Fibroblast of villous mesenchyme (primary cell): ENCODE measurements around the gene L3MBTL4. TPM values are rescaled to one million over a fixed set of nuclear protein-coding genes. Genes with fewer than 3 reads are reported as not detected.

ENCODE experiments used
- DNase-seq: peaks from one replicate; pipeline ENCODE4 v3.0.0-alpha.2; 2010; ENCODE audit warnings: low read depth
- H3K4me3 ChIP-seq: 2 replicates; pipeline ENCODE4 v1.5.1; 2011; ENCODE audit warnings: low read depth, mild to moderate bottlenecking, low read length
- CTCF ChIP-seq: IDR thresholded peaks from 2 replicates; pipeline ENCODE4 v1.5.1; 2012; ENCODE audit warnings: low read depth, mild to moderate bottlenecking, low read length; ENCODE audit not compliant: insufficient read depth
- total RNA-seq: library from RNA; depleted of rRNA; stranded (reverse); fragments of >200 nt; gene quantifications from 2 replicates; pipeline ENCODE4 v1.2.3, GENCODE V29; 2012

The L3MBTL4 gene
- total RNA-seq, 1 donor: not detected

GRCh38 chr18:6331872-6332271 is 82.8 kb downstream of the L3MBTL4 start:
- DNase-seq: no peak
- no peak for TF ChIP-seq CTCF

GRCh38 chr18:6330786-6331185 is 83.9 kb downstream of the L3MBTL4 start:
- H3K4me3 ChIP-seq: no peak overlapping the region
- DNase-seq: no peak
- no peak for TF ChIP-seq CTCF

More at GRCh38 chr18:6331872-6332271, 82.8 kb downstream of the L3MBTL4 start:
- no peak overlapping the region for H3K4me3 ChIP-seq

DNA sequence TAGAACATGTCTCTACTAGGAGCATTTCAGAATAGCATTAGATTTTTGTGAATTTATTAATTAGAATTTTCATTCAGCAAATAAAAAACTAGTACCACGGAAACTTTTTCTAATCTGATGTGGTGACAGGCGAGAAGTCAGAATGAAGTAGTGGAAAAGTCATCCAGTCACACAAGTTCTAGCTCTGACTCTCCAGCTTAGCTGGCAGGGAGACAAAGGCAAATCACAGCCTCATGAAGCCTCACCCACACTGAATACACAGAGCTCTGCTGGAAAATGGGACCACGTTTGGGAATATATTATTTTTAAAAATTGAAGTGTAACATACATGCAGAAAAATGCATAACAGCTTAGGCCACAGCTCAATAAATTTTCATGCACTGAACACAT is 86.1 kb downstream of the L3MBTL4 start:
- TF ChIP-seq CTCF: no peak
- H3K4me3 ChIP-seq: no peak overlapping the region
- DNase-seq: no peak

DNA sequence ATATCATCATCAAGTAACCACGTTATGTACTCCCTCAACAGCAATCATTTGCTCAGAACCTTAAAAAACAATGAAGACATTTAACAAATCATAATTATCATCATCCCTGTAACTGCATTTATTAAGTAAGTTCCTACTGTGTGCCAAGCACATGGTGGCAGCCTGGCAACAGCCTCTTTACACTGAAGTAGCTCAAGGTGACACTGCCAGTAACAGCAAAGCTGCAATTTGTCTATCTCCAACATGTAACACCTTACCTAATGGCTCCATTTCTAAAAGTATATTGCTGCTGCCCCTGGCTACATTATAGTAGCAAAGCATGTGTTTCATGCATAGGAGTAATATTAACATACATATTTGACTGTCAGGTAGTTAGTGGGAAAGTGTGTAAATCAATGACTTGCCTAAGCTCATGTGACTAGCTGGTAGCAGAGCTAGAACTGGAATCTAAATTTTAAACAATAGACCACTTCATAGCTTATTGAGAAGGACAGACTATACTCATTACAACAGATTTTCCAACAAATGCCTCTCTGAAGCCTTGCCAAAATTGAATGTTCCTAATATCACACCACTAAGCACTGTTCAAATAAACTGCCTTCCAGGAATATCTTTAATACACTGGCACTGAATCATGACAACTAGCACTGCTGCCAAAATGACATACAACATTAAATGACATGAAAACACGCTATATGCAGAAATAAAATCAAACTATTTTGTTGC is 86.7 kb downstream of the L3MBTL4 start:
- TF ChIP-seq CTCF: no peak
- H3K4me3 ChIP-seq: no peak overlapping the region
- DNase-seq: no peak

DNA sequence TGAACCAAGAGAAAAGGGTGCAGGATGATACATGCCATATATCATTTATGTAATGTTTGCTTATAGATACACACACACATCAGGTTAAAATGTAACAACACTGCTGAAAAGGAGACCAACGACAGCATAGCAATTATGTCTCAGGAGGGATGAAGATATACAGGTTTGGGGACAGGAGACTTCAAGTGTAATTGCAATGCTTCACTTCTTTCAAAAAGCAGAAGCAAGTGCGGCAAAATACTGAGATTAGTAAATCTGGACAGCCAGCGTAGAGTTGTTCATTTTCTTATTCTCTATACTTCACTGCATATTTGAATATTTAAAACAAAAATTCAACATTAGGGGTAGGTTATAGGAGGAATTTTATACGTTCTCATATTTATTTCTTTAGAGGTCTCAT is 87.2 kb downstream of the L3MBTL4 start:
- TF ChIP-seq CTCF: no peak
- H3K4me3 ChIP-seq: no peak overlapping the region
- DNase-seq: no peak

- no peak for DNase-seq
Measured at GRCh38 chr18:6326566-6326965, 88.1 kb downstream of the L3MBTL4 start.

More at GRCh38 chr18:6326566-6326965, 88.1 kb downstream of the L3MBTL4 start:
- no peak for TF ChIP-seq CTCF
- H3K4me3 ChIP-seq: no peak overlapping the region
